ENCODE data around the gene PDGFA.

Gene PDGFA

GRCh38 chr7:467856-468545, 51.6 kb downstream of the PDGFA start:
- no peaks in the 10 kb centered on the region for H3K36me3 ChIP-seq (replicated peaks)
- in situ Hi-C loops (cut with HindIII; ENCODE audit: low pct_ligation_motif_present, low sequenced_read_pairs), result no loop called here
- TF ChIP-seq, protein P1, sequence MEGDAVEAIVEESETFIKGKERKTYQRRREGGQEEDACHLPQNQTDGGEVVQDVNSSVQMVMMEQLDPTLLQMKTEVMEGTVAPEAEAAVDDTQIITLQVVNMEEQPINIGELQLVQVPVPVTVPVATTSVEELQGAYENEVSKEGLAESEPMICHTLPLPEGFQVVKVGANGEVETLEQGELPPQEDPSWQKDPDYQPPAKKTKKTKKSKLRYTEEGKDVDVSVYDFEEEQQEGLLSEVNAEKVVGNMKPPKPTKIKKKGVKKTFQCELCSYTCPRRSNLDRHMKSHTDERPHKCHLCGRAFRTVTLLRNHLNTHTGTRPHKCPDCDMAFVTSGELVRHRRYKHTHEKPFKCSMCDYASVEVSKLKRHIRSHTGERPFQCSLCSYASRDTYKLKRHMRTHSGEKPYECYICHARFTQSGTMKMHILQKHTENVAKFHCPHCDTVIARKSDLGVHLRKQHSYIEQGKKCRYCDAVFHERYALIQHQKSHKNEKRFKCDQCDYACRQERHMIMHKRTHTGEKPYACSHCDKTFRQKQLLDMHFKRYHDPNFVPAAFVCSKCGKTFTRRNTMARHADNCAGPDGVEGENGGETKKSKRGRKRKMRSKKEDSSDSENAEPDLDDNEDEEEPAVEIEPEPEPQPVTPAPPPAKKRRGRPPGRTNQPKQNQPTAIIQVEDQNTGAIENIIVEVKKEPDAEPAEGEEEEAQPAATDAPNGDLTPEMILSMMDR (IDR thresholded peaks at IDR 0.05; ENCODE audit: low read depth, low read length, missing control alignments), result no peak

GRCh38 chr7:467393-467828, 52.2 kb downstream of the PDGFA start:
- H3K4me3 ChIP-seq (ENCODE audit: low read depth, low read length), result no peak overlapping the region
- in situ Hi-C loops (cut with HindIII; ENCODE audit: low pct_ligation_motif_present, low sequenced_read_pairs), result no loop called here
- H3K27me3 ChIP-seq (replicated peaks), result no peaks in the 10 kb centered on the region
- H3K36me3 ChIP-seq (replicated peaks), result no peaks in the 10 kb centered on the region
- TF ChIP-seq, protein P1 (IDR thresholded peaks at IDR 0.05; ENCODE audit: low read depth, low read length, missing control alignments), result no peak
- H3K27ac ChIP-seq, result no peak overlapping the region
- DNase-seq, result no peak

More at GRCh38 chr7:467856-468545, 51.6 kb downstream of the PDGFA start:
- no peak for DNase-seq
- Histone ChIP-seq H3K27me3 (replicated peaks) (no peaks in the 10 kb centered on the region), H3K27ac (no peak overlapping the region), H3K4me3 (ENCODE audit: low read depth, low read length) (no peak overlapping the region)

DNA sequence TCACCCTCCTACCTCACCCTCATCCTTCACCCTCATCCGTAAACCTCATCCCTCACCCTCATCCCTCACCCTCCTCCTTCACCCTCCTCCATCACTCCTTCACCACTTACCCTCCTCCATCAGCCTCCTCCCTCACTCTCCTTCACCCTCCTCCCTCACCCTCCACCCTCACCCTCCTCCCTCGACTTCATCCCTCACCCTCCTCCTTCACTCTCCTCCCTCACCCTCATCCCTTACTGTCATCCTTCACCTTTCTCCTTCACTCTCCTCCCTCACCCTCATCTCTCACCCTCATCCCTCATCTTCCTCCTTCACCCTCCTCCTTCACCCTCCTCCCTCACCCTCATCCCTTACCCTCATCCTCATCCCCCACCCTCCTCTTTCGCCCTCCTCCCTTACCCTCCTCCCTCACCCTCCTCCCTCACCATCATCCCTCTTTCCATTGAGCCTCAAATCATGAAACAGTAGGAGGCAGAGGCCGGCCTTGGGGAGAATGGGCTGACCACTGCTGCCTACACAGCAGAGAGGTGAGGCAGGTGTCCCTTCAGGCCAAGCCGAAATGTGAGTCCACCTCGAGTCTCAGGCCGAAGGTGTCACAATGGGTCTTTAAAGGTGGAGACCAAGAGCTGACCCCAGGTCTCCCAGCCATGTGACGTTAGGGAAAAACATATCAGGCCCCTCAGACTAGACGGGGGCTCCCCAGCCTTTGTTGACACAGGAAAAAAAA, 53.0 kb downstream of the PDGFA start:
- H3K27me3 ChIP-seq (replicated peaks), result no peaks in the 10 kb centered on the region
- no peak for DNase-seq
- no peak overlapping the region for H3K4me3 ChIP-seq (ENCODE audit: low read depth, low read length)
- TF ChIP-seq, protein P1 (IDR thresholded peaks at IDR 0.05; ENCODE audit: low read depth, low read length, missing control alignments), result no peak
- H3K36me3 ChIP-seq (replicated peaks), result no peaks in the 10 kb centered on the region
- in situ Hi-C loops (cut with HindIII; ENCODE audit: low pct_ligation_motif_present, low sequenced_read_pairs), result no loop called here
- no peak overlapping the region for H3K27ac ChIP-seq

GRCh38 chr7:465710-466400, 53.8 kb downstream of the PDGFA start:
- Histone ChIP-seq H3K27ac (no peak overlapping the region), H3K36me3 (replicated peaks) (no peaks in the 10 kb centered on the region), H3K27me3 (replicated peaks) (no peaks in the 10 kb centered on the region), H3K4me3 (ENCODE audit: low read depth, low read length) (no peak overlapping the region)
- TF ChIP-seq, protein P1 (IDR thresholded peaks at IDR 0.05; ENCODE audit: low read depth, low read length, missing control alignments), result no peak
- no peak for DNase-seq
- in situ Hi-C loops (cut with HindIII; ENCODE audit: low pct_ligation_motif_present, low sequenced_read_pairs), result no loop called here

- TF ChIP-seq, protein P1 (IDR thresholded peaks at IDR 0.05; ENCODE audit: low read depth, low read length, missing control alignments), result no peak
- no peak for DNase-seq
- in situ Hi-C loops (cut with HindIII; ENCODE audit: low pct_ligation_motif_present, low sequenced_read_pairs), result no loop called here
These were observed 54.9 kb downstream of the PDGFA start for GRCh38 chr7:464454-465401.

More at GRCh38 chr7:464454-465401, 54.9 kb downstream of the PDGFA start:
- Histone ChIP-seq H3K4me3 (ENCODE audit: low read depth, low read length) (no peak overlapping the region), H3K27me3 (replicated peaks) (no peaks in the 10 kb centered on the region), H3K27ac (no peak overlapping the region), H3K36me3 (replicated peaks) (no peaks in the 10 kb centered on the region)

Data from brain microvascular endothelial cell (primary cell).